Ectodermal cell (in vitro differentiated cells): ENCODE measurements around the gene KCNV2.

ENCODE experiments used
- H3K27ac ChIP-seq: 2 replicates; pipeline ENCODE4 v1.7.0; 2013; ENCODE audit warnings: mild to moderate bottlenecking, low read depth, low read length; ENCODE audit not compliant: insufficient read depth, poor library complexity, severe bottlenecking
- H3K27me3 ChIP-seq: 2 replicates; pipeline ENCODE4 v1.7.0; 2013; ENCODE audit warnings: mild to moderate bottlenecking, low read length; ENCODE audit not compliant: insufficient read depth, control insufficient read depth, poor library complexity, severe bottlenecking
- H3K36me3 ChIP-seq: one replicate; pipeline ENCODE4 v1.7.0; 2013; ENCODE audit warnings: low read length; ENCODE audit not compliant: control insufficient read depth, insufficient read depth
- H3K4me1 ChIP-seq: one replicate; pipeline ENCODE4 v1.7.0; 2013; ENCODE audit warnings: low read length; ENCODE audit not compliant: control insufficient read depth, insufficient read depth
- H3K4me3 ChIP-seq: 2 replicates; pipeline ENCODE4 v1.7.0; 2013; ENCODE audit warnings: low read depth, low read length, control low read depth; ENCODE audit not compliant: insufficient read depth
- H3K9me3 ChIP-seq: 2 replicates; pipeline ENCODE4 v1.7.0; 2013; ENCODE audit warnings: mild to moderate bottlenecking, low read length, moderate library complexity; ENCODE audit not compliant: control insufficient read depth
- WGBS, 2 experiments: methylation state at CpG; one replicate each; pipeline ENCODE4 v1.1.7; 2013; ENCODE audit warnings: missing lambda C conversion rate in 2 of 2; 5-methylcytosine and 5-hydroxymethylcytosine counted together

KCNV2 gene

GRCh38 chr9:2777454-2777853, 60.1 kb downstream of the KCNV2 start:
- Histone ChIP-seq H3K27me3 (no peaks in the 10 kb centered on the region), H3K9me3 (peaks cover 3% of the 10 kb centered on the region), H3K4me1 (no peaks in the 10 kb centered on the region), H3K36me3 (peaks cover 52% of the 10 kb centered on the region), H3K4me3 (no peak overlapping the region), H3K27ac (no peak overlapping the region)
- 94 to 96% methylated on average over 3 of the region's 3 CpGs for WGBS, 2 experiments

- Histone ChIP-seq H3K4me1 (no peaks in the 10 kb centered on the region), H3K4me3 (no peak overlapping the region), H3K36me3 (peaks cover 46% of the 10 kb centered on the region), H3K27ac (no peak overlapping the region), H3K27me3 (no peaks in the 10 kb centered on the region), H3K9me3 (peaks cover 3% of the 10 kb centered on the region)
- WGBS, 2 experiments: 91 to 93% methylated on average over 2 of the region's 2 CpGs
Observed at GRCh38 chr9:2778816-2779215, 61.5 kb downstream of the KCNV2 start.
